SU-DHL-6 (cell line): Measurements from ENCODE around the gene L3MBTL4.

Source experiments
- CTCF ChIP-seq: fragments of 200-600 bp; sonication (generic); IDR thresholded peaks from one replicate; pipeline ENCODE4 v1.5.1; 2017; ENCODE audit warnings: antibody characterized with exemption, mild to moderate bottlenecking, low read length, moderate library complexity; ENCODE audit not compliant: insufficient read depth, poor library complexity, severe bottlenecking
- EZH2phosphoT487 ChIP-seq: fragments of 200-600 bp; sonication (generic), shearing (Covaris generic); conservative IDR thresholded peaks from 2 replicates; pipeline ENCODE4 v1.6.1; 2018; ENCODE audit warnings: mild to moderate bottlenecking, antibody characterized with exemption, low read length, moderate library complexity, mixed read lengths

DNA sequence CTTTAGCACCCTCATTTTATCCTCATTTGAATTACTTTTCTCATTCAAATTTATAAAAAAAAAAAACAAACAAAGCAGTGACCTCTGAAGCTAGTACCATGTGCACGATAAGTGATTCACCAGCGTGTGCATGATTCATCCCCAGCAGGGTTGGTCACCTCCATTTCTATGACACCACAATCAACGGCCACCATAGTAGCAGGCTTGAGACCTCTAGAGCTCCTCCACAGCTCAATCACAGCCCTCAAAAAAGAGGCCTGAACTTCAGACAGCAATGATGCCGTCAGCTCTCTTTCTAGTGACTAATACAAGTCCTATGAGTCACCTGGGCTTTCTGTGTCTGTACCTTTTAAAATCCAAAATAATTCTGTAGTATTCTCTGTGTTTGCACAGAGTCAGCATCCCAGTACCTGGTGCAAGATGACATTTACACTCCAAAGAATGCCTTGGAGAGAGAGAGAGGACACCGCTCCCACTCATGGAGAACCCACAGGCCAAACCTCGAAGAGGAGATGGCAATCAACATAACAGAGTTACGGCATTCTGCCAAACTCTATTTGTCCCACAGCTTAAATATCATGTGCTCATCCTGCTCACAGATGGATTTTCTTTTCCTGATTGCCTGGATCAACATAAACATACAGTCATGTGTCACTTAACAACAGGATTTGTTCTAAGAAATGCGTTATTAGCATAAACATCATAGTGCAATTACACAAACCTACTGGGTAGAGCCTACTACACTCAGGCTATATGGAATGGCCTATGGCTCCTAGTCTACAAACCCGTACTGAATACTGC, 58.7 kb downstream of the L3MBTL4 start:
- TF ChIP-seq CTCF (no peak), EZH2phosphoT487 (no peak)
